HepG2 (cell line): ENCODE results near the gene MMP3. TPM values are rescaled to one million over a fixed set of nuclear protein-coding genes. Genes with fewer than 3 reads are reported as not detected.

Source experiments
- ATAC-seq: fragments of 200-7000 bp; cut with Tn5 transposase; 3 replicates; pipeline ENCODE4 v1.9.1; 2020; ENCODE audit warnings: mild to moderate bottlenecking, moderate library complexity
- Bru-seq: library from RNA; stranded (reverse); fragments of 400-500 nt; gene quantifications from one replicate; lab custom pipeline; 2021; lab: Mats Ljungman, UMichigan
- BruChase-seq, 2 experiments: library from RNA; stranded (reverse); fragments of 400-500 nt; gene quantifications; one replicate each; lab custom pipeline; 2021; lab: Mats Ljungman, UMichigan
- BruUV-seq: library from RNA; stranded (reverse); fragments of 400-500 nt; replicated peaks from 2 replicates; lab custom pipeline; 2021; lab: Mats Ljungman, UMichigan
- CTCF ChIA-PET: fragments of 300-600 bp; formaldehyde crosslinking; extraction: SDS; loops from one replicate; lab custom pipeline; 2021; ENCODE audit warnings: low total read pairs, inconsistent platforms, low intra/inter-chr PET ratio; lab: Yijun Ruan, JAX
- POLR2A ChIA-PET: fragments of 350-600 bp; sonication (Branson Sonifier 250); formaldehyde crosslinking; loops from one replicate; lab custom pipeline; 2020; ENCODE audit warnings: antibody characterized with exemption, inconsistent platforms; lab: Yijun Ruan, JAX
- DNase-seq: peaks from one replicate; pipeline ENCODE4 v3.0.0-alpha.2; 2015; ENCODE audit warnings: low spot score
- FAIRE-seq: peaks from 3 replicates; lab custom pipeline; 2011; peaks lifted over from hg19 to GRCh38; lab: Jason Lieb, UNC
- H2AFZ ChIP-seq: one replicate; pipeline ENCODE4 v1.6.1; 2011; ENCODE audit warnings: low read length, inconsistent platforms
- H3K27ac ChIP-seq: fragments of 300-600 bp; 3 replicates; pipeline ENCODE4 v1.8.0; 2011; ENCODE audit warnings: mixed run types, mild to moderate bottlenecking, mixed read lengths, low read length, inconsistent platforms; ENCODE audit not compliant: insufficient read depth; ENCODE audit errors: extremely low read length
- H3K27me3 ChIP-seq, 2 experiments: fragments of 200-600 bp in 1 of 2; 2 replicates in 1 of 2; 3 replicates in 1 of 2; pipeline versions ENCODE4 v1.6.0 to v1.8.0; 2011; ENCODE audit warnings: low read length in 2 of 2, mild to moderate bottlenecking in 2 of 2, moderate library complexity in 2 of 2, inconsistent platforms in 1 of 2; ENCODE audit not compliant: insufficient read depth in 2 of 2, control insufficient read depth in 1 of 2
- H3K36me3 ChIP-seq, 2 experiments: fragments of 200-600 bp in 1 of 2; replicated peaks in 1 of 2; 2 replicates in 1 of 2; 3 replicates in 1 of 2; pipeline versions ENCODE4 v1.5.1 to v1.8.0; 2011; ENCODE audit warnings: low read length in 2 of 2, inconsistent platforms in 1 of 2; ENCODE audit not compliant: insufficient read depth in 2 of 2, control insufficient read depth in 1 of 2
- H3K4me1 ChIP-seq: 2 replicates; pipeline ENCODE4 v1.5.1; 2012; ENCODE audit warnings: low read length, inconsistent platforms; ENCODE audit not compliant: insufficient read depth
- H3K4me2 ChIP-seq: 2 replicates; pipeline ENCODE4 v1.6.0; 2011; ENCODE audit warnings: low read depth, low read length, inconsistent platforms
- H3K4me3 ChIP-seq, 3 experiments: fragments of 200-600 bp in 1 of 3; sonication (generic), shearing (Covaris generic) in 1 of 3; replicated peaks in 1 of 3; 2 replicates each; pipeline ENCODE4 v1.5.1; 2011 to 2016; ENCODE audit warnings: low read length in 3 of 3, inconsistent platforms in 2 of 3, low read depth in 2 of 3, mild to moderate bottlenecking in 2 of 3, control low read depth in 1 of 3, mixed read lengths in 1 of 3; ENCODE audit not compliant: insufficient read depth in 1 of 3
- H3K79me2 ChIP-seq: one replicate; pipeline ENCODE4 v1.6.1; 2011; ENCODE audit warnings: low read length, inconsistent platforms; ENCODE audit not compliant: insufficient read depth
- H3K9ac ChIP-seq: 2 replicates; pipeline ENCODE4 v1.6.0; 2011; ENCODE audit warnings: mild to moderate bottlenecking, low read depth, low read length, inconsistent platforms; ENCODE audit not compliant: insufficient read depth
- H3K9me3 ChIP-seq: 2 replicates; pipeline ENCODE4 v1.5.1; 2012; ENCODE audit warnings: mild to moderate bottlenecking, low read length
- H4K20me1 ChIP-seq: 2 replicates; pipeline ENCODE4 v1.6.0; 2011; ENCODE audit warnings: inconsistent platforms, mild to moderate bottlenecking, low read length, moderate library complexity; ENCODE audit not compliant: insufficient read depth
- RARG ChIP-seq: sonication (generic); formaldehyde crosslinking; IDR thresholded peaks from 2 replicates; pipeline ENCODE4 v1.4.0; 2020; ENCODE audit warnings: low read depth, mild to moderate bottlenecking, missing genetic modification reagents
- TARDBP ChIP-seq: sonication (generic); formaldehyde crosslinking; IDR thresholded peaks from 2 replicates; pipeline ENCODE4 v1.8.0; 2022; ENCODE audit warnings: mild to moderate bottlenecking, missing genetic modification reagents
- TOPORS ChIP-seq: sonication (generic); formaldehyde crosslinking; IDR thresholded peaks from 2 replicates; pipeline ENCODE4 v1.8.0; 2023; ENCODE audit warnings: mild to moderate bottlenecking, missing genetic modification reagents
- ZNF234 ChIP-seq: sonication (generic); formaldehyde crosslinking; conservative IDR thresholded peaks from 2 replicates; pipeline ENCODE4 v1.5.1; 2020; ENCODE audit warnings: mild to moderate bottlenecking, missing genetic modification reagents
- ZNF337 ChIP-seq: sonication (generic); formaldehyde crosslinking; IDR thresholded peaks from 2 replicates; pipeline ENCODE4 v1.5.1; 2020; ENCODE audit warnings: missing genetic modification reagents, low read depth, mild to moderate bottlenecking, borderline replicate concordance
- ZNF709 ChIP-seq: sonication (generic); formaldehyde crosslinking; IDR thresholded peaks from 2 replicates; pipeline ENCODE4 v1.5.0; 2020; ENCODE audit warnings: mild to moderate bottlenecking, missing genetic modification reagents
- WGBS: methylation state at CpG from one replicate; pipeline ENCODE4 v1.1.6; 2017; ENCODE audit warnings: low lambda C conversion rate; 5-methylcytosine and 5-hydroxymethylcytosine counted together
- in situ Hi-C: cut with HindIII; loops from 2 replicates; pipeline ENCODE4 v1.10.0; 2017; ENCODE audit warnings: low pct_unique_long_range_greater_than_20kb; ENCODE audit not compliant: extremely low pct_ligation_motif_present
- intact Hi-C: fragments of 100-400 bp; cut with micrococcal nuclease; formaldehyde crosslinking; loops from one replicate; pipeline ENCODE4 v1.10.0; 2022; ENCODE audit not compliant: unreplicated experiment
- long read RNA-seq, 2 experiments: library from RNA in 1 of 2; library from polyadenylated mRNA in 1 of 2; stranded (forward) in 1 of 2; unstranded in 1 of 2; transcript quantifications; one replicate each; pipeline ENCODE4 v2.0.0, GENCODE V29; 2019 to 2022
- polyA minus RNA-seq, 3 experiments: library from RNA; depleted of rRNA, polyadenylated mRNA; stranded (reverse); fragments of >200 nt; gene quantifications; 2 replicates each; pipeline ENCODE4 v1.2.3, GENCODE V29; 2011; ENCODE audit warnings: low replicate concordance in 1 of 3
- polyA plus RNA-seq, 8 experiments: library from polyadenylated mRNA; depleted of rRNA in 3 of 8; stranded (reverse) in 7 of 8; unstranded in 1 of 8; fragments of >200 nt; fragmentation: Illumina TruSeq in 4 of 8; extraction: Trizol in 4 of 8; gene quantifications; 2 replicates each; pipeline versions ENCODE4 v1.2.1 to v1.2.3, GENCODE V29; 2011 to 2016; ENCODE audit warnings: low read depth in 4 of 8, missing spikeins in 1 of 8, mixed read lengths in 1 of 8; ENCODE audit not compliant: insufficient read depth in 1 of 8
- total RNA-seq, 5 experiments: library from RNA; depleted of rRNA; stranded (reverse); fragments of >200 nt; fragmentation: Illumina TruSeq; extraction: Trizol; gene quantifications; 2 replicates each; pipeline ENCODE4 v1.2.3, GENCODE V29; 2016; ENCODE audit warnings: low read depth in 1 of 5
- TF ChIP-seq, protein P1 (sequence below): sonication (generic); formaldehyde crosslinking; IDR thresholded peaks from 2 replicates; pipeline ENCODE4 v1.8.1; 2022; ENCODE audit warnings: low read depth, mild to moderate bottlenecking, missing genetic modification reagents
- TF ChIP-seq, protein P2 (sequence below): fragments of 450-650 bp; IDR thresholded peaks from 2 replicates; pipeline ENCODE4 v1.6.1; 2016
- TF ChIP-seq, protein P3 (sequence below): sonication (generic); formaldehyde crosslinking; IDR thresholded peaks from 2 replicates; pipeline ENCODE4 v1.5.0; 2020; ENCODE audit warnings: mild to moderate bottlenecking, missing genetic modification reagents, borderline replicate concordance
- TF ChIP-seq, protein P4 (sequence below): sonication (generic); formaldehyde crosslinking; IDR thresholded peaks from 2 replicates; pipeline ENCODE4 v1.5.0; 2020; ENCODE audit warnings: missing genetic modification reagents, mild to moderate bottlenecking, borderline replicate concordance
- TF ChIP-seq, protein P5 (sequence below): IDR thresholded peaks from 2 replicates; pipeline ENCODE4 v1.6.1; 2016; ENCODE audit warnings: mild to moderate bottlenecking, missing biosample characterization, missing genetic modification reagents

The MMP3 gene
- total RNA-seq (2016; rRNA removed; fragmentation: Illumina TruSeq; extraction: Trizol), result 0.49 and 1.2 TPM in 2 replicates
- total RNA-seq (2016; cell fraction: cytosol; rRNA removed; fragmentation: Illumina TruSeq; extraction: Trizol; ENCODE audit: low read depth), result 0.26 TPM in 1 of 2 replicates, not detected in the other
- 1.1 TPM in 2 replicates for total RNA-seq (2016; cell fraction: insoluble cytoplasmic fraction; rRNA removed; fragmentation: Illumina TruSeq; extraction: Trizol)
- 0.31 and 0.34 TPM in 2 replicates for total RNA-seq (2016; cell fraction: membrane; rRNA removed; fragmentation: Illumina TruSeq; extraction: Trizol)
- 0.65 and 0.94 TPM in 2 replicates for total RNA-seq (2016; cell fraction: nucleus; rRNA removed; fragmentation: Illumina TruSeq; extraction: Trizol)
- polyA plus RNA-seq (2011; rRNA removed), result 0.94 and 1.5 TPM in 2 replicates
- polyA plus RNA-seq (2011; cell fraction: cytosol; rRNA removed), result 0.94 and 1.2 TPM in 2 replicates
- polyA plus RNA-seq (2011; cell fraction: nucleus; rRNA removed), result 0.43 and 0.77 TPM in 2 replicates
- 0.33 and 0.63 TPM in 2 replicates for polyA plus RNA-seq (2012)
- polyA plus RNA-seq (2016; cell fraction: cytosol; fragmentation: Illumina TruSeq; extraction: Trizol; ENCODE audit: low read depth), result 0.15 and 0.17 TPM in 2 replicates
- polyA plus RNA-seq (2016; cell fraction: insoluble cytoplasmic fraction; fragmentation: Illumina TruSeq; extraction: Trizol; ENCODE audit: low read depth), result 0.53 and 0.59 TPM in 2 replicates
- polyA plus RNA-seq (2016; cell fraction: membrane; fragmentation: Illumina TruSeq; extraction: Trizol; ENCODE audit: low read depth), result 0.29 and 0.79 TPM in 2 replicates
- polyA plus RNA-seq (2016; cell fraction: nucleus; fragmentation: Illumina TruSeq; extraction: Trizol; ENCODE audit: insufficient read depth, low read depth), result 2.2 and 2.5 TPM in 2 replicates
- 0.48 TPM in 1 of 2 replicates, not detected in the other for polyA minus RNA-seq (2011; rRNA and poly(A)+ RNA removed; ENCODE audit: low replicate concordance)
- polyA minus RNA-seq (2011; cell fraction: cytosol; rRNA and poly(A)+ RNA removed), result 0.40 and 0.62 TPM in 2 replicates
- polyA minus RNA-seq (2011; cell fraction: nucleus; rRNA and poly(A)+ RNA removed), result 0.26 and 1.5 TPM in 2 replicates
- Bru-seq, nascent RNA, result percentile 16 among the genes with signal in this experiment
- BruChase-seq, experiment 1, labeled RNA remaining after a 6-hour chase, result percentile 15 among the genes with signal in this experiment
- percentile 20 among the genes with signal in this experiment for BruChase-seq, experiment 2, labeled RNA remaining after a 2-hour chase
- long read RNA-seq, experiment 1, result 0 reads
- long read RNA-seq, experiment 2, partial matches to known transcripts, result 1 of 3 reads
- long read RNA-seq, experiment 2, other reads (novel, unspliced or antisense), result 0 of 3 reads

DNA sequence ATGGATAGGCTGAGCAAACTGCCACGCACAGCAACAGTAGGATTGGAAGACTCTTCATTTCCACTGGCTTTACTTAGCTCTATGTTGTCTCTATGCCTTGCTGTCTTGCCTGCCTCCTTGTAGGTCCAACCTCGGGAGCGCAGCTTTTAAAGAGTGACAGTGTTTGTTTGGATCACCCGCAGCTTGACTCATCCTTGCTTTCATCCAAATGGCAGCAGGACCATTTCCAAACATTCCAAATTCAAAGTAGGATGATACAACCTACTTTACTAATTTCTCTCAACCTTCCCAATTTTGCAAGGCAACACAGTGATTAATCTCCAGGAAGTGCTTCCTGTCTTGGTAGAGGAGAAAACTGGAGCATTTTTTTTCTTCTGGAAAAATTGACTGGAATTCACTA is at the start of gene MMP3:
Gene MMP3, minus strand, starts transcription at position 121 of the 400 bp plus-strand sequence. Its CDS starts 63 bp downstream, at position 58.
- Histone ChIP-seq H3K27me3 (no peaks in the 10 kb centered on the region), H3K4me3 (no peak within 1 kb of the TSS), H3K9ac (no peak within 1 kb of the TSS), H3K4me2 (no peak within 1 kb of the TSS), H3K4me1 (no peaks in the 10 kb centered on the region), H3K36me3 (no peaks in the 10 kb centered on the region), H2AFZ (no peak within 1 kb of the TSS), H4K20me1 (no peaks in the 10 kb centered on the region), H3K27ac (no peak within 1 kb of the TSS), H3K9me3 (no peaks in the 10 kb centered on the region), H3K79me2 (no peaks in the 10 kb centered on the region)
- BruUV-seq, result no TSS peak
- 23% methylated on average over 4 of the region's 4 CpGs for WGBS
- no peak for DNase-seq
- ChIA-PET POLR2A (no interaction called here), CTCF (no interaction called here)
- no peak for ATAC-seq
- FAIRE-seq, result no peak
- in situ Hi-C loops, result no loop called here
- intact Hi-C loops, result no loop called here
- TF ChIP-seq, protein P1, sequence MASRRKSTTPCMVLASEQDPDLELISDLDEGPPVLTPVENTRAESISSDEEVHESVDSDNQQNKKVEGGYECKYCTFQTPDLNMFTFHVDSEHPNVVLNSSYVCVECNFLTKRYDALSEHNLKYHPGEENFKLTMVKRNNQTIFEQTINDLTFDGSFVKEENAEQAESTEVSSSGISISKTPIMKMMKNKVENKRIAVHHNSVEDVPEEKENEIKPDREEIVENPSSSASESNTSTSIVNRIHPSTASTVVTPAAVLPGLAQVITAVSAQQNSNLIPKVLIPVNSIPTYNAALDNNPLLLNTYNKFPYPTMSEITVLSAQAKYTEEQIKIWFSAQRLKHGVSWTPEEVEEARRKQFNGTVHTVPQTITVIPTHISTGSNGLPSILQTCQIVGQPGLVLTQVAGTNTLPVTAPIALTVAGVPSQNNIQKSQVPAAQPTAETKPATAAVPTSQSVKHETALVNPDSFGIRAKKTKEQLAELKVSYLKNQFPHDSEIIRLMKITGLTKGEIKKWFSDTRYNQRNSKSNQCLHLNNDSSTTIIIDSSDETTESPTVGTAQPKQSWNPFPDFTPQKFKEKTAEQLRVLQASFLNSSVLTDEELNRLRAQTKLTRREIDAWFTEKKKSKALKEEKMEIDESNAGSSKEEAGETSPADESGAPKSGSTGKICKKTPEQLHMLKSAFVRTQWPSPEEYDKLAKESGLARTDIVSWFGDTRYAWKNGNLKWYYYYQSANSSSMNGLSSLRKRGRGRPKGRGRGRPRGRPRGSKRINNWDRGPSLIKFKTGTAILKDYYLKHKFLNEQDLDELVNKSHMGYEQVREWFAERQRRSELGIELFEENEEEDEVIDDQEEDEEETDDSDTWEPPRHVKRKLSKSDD (CRISPR knock-in tag), result no peak
- no peak for TF ChIP-seq ZNF709 (CRISPR knock-in tag)
- no peak for TF ChIP-seq ZNF234
- TF ChIP-seq TOPORS (CRISPR knock-in tag), result no peak
- TF ChIP-seq ZNF337 (CRISPR knock-in tag), result no peak
- TF ChIP-seq, protein P2, sequence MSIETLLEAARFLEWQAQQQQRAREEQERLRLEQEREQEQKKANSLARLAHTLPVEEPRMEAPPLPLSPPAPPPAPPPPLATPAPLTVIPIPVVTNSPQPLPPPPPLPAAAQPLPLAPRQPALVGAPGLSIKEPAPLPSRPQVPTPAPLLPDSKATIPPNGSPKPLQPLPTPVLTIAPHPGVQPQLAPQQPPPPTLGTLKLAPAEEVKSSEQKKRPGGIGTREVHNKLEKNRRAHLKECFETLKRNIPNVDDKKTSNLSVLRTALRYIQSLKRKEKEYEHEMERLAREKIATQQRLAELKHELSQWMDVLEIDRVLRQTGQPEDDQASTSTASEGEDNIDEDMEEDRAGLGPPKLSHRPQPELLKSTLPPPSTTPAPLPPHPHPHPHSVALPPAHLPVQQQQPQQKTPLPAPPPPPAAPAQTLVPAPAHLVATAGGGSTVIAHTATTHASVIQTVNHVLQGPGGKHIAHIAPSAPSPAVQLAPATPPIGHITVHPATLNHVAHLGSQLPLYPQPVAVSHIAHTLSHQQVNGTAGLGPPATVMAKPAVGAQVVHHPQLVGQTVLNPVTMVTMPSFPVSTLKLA, result no peak
- TF ChIP-seq, protein P3, sequence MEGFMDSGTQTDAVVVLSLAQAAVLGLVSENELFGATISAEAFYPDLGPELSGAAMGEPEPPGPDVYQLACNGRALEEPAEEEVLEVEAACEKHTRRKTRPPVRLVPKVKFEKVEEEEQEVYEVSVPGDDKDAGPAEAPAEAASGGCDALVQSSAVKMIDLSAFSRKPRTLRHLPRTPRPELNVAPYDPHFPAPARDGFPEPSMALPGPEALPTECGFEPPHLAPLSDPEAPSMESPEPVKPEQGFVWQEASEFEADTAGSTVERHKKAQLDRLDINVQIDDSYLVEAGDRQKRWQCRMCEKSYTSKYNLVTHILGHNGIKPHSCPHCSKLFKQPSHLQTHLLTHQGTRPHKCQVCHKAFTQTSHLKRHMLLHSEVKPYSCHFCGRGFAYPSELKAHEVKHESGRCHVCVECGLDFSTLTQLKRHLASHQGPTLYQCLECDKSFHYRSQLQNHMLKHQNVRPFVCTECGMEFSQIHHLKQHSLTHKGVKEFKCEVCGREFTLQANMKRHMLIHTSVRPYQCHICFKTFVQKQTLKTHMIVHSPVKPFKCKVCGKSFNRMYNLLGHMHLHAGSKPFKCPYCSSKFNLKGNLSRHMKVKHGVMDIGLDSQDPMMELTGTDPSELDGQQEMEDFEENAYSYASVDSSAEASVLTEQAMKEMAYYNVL (CRISPR knock-in tag), result no peak
- no peak for TF ChIP-seq RARG
- TF ChIP-seq, protein P4, sequence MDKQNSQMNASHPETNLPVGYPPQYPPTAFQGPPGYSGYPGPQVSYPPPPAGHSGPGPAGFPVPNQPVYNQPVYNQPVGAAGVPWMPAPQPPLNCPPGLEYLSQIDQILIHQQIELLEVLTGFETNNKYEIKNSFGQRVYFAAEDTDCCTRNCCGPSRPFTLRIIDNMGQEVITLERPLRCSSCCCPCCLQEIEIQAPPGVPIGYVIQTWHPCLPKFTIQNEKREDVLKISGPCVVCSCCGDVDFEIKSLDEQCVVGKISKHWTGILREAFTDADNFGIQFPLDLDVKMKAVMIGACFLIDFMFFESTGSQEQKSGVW (CRISPR knock-in tag), result no peak
- TF ChIP-seq, protein P5, sequence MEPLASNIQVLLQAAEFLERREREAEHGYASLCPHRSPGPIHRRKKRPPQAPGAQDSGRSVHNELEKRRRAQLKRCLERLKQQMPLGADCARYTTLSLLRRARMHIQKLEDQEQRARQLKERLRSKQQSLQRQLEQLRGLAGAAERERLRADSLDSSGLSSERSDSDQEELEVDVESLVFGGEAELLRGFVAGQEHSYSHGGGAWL (CRISPR knock-in tag), result no peak
- TF ChIP-seq TARDBP (CRISPR knock-in tag), result no peak
